Measurements from ENCODE around the gene FSCN2. TPM values are rescaled to one million over a fixed set of nuclear protein-coding genes. Genes with fewer than 3 reads are reported as not detected.

The FSCN2 gene
- total RNA-seq, 1 experiment from 2014 or later, result 0.31 TPM

GRCh38 chr17:81539571-81539900 is 11.4 kb downstream of the FSCN2 start (continued):
- TF ChIP-seq PREB (CRISPR knock-in tag; IDR thresholded peaks at IDR 0.05; ENCODE audit: borderline replicate concordance) (no peak), ATF1 (CRISPR knock-in tag; IDR thresholded peaks at IDR 0.05) (no peak), NR2C2 (CRISPR knock-in tag; IDR thresholded peaks at IDR 0.05) (no peak), PRDM15 (CRISPR knock-in tag; IDR thresholded peaks at IDR 0.05) (no peak), ZNF423 (CRISPR knock-in tag; IDR thresholded peaks at IDR 0.05) (no peak)
- TF ChIP-seq, protein P1, sequence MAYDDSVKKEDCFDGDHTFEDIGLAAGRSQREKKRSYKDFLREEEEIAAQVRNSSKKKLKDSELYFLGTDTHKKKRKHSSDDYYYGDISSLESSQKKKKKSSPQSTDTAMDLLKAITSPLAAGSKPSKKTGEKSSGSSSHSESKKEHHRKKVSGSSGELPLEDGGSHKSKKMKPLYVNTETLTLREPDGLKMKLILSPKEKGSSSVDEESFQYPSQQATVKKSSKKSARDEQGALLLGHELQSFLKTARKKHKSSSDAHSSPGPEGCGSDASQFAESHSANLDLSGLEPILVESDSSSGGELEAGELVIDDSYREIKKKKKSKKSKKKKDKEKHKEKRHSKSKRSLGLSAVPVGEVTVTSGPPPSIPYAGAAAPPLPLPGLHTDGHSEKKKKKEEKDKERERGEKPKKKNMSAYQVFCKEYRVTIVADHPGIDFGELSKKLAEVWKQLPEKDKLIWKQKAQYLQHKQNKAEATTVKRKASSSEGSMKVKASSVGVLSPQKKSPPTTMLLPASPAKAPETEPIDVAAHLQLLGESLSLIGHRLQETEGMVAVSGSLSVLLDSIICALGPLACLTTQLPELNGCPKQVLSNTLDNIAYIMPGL (CRISPR knock-in tag; IDR thresholded peaks at IDR 0.05), result no peak

DNA sequence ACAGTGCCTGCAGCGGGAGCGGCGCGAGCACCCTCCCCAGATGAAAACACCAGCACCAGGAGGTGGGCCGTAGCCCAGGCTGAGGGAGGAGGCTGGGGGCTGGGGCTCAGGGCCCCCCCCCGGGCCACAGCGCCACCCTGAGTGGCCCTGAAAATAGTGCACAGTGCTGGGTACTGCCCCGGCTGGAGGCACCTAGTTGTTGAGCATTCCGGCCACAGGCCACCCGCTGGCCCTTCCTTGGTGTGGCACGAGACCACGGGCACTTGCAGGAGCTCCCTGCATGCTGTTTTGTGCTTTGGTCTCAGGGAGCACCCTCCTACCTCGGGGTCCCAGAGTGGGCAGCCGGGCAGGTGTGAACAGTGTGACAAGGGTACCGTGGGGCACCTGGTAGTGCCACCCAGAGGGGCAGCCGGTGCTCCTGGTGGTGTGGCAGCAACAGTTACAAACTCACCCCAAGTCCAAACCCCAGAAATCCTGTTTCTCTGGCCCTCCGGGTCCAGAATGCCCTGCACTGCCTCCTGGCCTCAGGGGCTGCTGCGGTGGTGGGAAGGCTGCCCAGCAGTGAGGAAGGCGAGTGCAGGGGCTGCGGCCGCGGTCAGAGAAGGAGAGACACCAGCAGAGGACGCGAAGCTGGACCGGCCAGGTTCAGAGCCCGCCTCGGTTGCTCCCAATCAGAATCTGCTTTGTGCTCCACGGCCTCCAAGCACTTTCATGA is 11.9 kb downstream of the FSCN2 start:
- CTCF ChIA-PET, result interaction anchor here (1.0 kb wide), 1 partner anchor 12 kb away, joined by 4 read pairs; the partner anchor contains the start of gene FAAP100
- ATAC-seq, result no peak
- no peak for TF ChIP-seq MYBL2 (CRISPR knock-in tag; IDR thresholded peaks at IDR 0.05)
- TF ChIP-seq NR2C2 (CRISPR knock-in tag; IDR thresholded peaks at IDR 0.05), result no peak
- no peak for TF ChIP-seq ARID4B (CRISPR knock-in tag; IDR thresholded peaks at IDR 0.05; ENCODE audit: borderline replicate concordance)
- no peak for TF ChIP-seq SMAD3 (CRISPR knock-in tag; IDR thresholded peaks at IDR 0.05; ENCODE audit: borderline replicate concordance)
- TF ChIP-seq, protein P2, sequence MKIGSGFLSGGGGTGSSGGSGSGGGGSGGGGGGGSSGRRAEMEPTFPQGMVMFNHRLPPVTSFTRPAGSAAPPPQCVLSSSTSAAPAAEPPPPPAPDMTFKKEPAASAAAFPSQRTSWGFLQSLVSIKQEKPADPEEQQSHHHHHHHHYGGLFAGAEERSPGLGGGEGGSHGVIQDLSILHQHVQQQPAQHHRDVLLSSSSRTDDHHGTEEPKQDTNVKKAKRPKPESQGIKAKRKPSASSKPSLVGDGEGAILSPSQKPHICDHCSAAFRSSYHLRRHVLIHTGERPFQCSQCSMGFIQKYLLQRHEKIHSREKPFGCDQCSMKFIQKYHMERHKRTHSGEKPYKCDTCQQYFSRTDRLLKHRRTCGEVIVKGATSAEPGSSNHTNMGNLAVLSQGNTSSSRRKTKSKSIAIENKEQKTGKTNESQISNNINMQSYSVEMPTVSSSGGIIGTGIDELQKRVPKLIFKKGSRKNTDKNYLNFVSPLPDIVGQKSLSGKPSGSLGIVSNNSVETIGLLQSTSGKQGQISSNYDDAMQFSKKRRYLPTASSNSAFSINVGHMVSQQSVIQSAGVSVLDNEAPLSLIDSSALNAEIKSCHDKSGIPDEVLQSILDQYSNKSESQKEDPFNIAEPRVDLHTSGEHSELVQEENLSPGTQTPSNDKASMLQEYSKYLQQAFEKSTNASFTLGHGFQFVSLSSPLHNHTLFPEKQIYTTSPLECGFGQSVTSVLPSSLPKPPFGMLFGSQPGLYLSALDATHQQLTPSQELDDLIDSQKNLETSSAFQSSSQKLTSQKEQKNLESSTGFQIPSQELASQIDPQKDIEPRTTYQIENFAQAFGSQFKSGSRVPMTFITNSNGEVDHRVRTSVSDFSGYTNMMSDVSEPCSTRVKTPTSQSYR (CRISPR knock-in tag; IDR thresholded peaks at IDR 0.05), result no peak
- TF ChIP-seq, protein P3, sequence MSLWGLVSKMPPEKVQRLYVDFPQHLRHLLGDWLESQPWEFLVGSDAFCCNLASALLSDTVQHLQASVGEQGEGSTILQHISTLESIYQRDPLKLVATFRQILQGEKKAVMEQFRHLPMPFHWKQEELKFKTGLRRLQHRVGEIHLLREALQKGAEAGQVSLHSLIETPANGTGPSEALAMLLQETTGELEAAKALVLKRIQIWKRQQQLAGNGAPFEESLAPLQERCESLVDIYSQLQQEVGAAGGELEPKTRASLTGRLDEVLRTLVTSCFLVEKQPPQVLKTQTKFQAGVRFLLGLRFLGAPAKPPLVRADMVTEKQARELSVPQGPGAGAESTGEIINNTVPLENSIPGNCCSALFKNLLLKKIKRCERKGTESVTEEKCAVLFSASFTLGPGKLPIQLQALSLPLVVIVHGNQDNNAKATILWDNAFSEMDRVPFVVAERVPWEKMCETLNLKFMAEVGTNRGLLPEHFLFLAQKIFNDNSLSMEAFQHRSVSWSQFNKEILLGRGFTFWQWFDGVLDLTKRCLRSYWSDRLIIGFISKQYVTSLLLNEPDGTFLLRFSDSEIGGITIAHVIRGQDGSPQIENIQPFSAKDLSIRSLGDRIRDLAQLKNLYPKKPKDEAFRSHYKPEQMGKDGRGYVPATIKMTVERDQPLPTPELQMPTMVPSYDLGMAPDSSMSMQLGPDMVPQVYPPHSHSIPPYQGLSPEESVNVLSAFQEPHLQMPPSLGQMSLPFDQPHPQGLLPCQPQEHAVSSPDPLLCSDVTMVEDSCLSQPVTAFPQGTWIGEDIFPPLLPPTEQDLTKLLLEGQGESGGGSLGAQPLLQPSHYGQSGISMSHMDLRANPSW (CRISPR knock-in tag; conservative IDR thresholded peaks at IDR 0.05; ENCODE audit: low read depth), result no peak
- TF ChIP-seq, protein P4, sequence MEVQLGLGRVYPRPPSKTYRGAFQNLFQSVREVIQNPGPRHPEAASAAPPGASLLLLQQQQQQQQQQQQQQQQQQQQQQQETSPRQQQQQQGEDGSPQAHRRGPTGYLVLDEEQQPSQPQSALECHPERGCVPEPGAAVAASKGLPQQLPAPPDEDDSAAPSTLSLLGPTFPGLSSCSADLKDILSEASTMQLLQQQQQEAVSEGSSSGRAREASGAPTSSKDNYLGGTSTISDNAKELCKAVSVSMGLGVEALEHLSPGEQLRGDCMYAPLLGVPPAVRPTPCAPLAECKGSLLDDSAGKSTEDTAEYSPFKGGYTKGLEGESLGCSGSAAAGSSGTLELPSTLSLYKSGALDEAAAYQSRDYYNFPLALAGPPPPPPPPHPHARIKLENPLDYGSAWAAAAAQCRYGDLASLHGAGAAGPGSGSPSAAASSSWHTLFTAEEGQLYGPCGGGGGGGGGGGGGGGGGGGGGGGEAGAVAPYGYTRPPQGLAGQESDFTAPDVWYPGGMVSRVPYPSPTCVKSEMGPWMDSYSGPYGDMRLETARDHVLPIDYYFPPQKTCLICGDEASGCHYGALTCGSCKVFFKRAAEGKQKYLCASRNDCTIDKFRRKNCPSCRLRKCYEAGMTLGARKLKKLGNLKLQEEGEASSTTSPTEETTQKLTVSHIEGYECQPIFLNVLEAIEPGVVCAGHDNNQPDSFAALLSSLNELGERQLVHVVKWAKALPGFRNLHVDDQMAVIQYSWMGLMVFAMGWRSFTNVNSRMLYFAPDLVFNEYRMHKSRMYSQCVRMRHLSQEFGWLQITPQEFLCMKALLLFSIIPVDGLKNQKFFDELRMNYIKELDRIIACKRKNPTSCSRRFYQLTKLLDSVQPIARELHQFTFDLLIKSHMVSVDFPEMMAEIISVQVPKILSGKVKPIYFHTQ (CRISPR knock-in tag; IDR thresholded peaks at IDR 0.05), result no peak

More for the DNA sequence above, 11.9 kb downstream of the FSCN2 start:
- POLR2A ChIA-PET, result no interaction called here
- Mint-ChIP-seq H3K4me1 (no peaks in the 10 kb centered on the region), H3K9me3 (no peaks in the 10 kb centered on the region), H3K36me3 (0 out of 2 replicates have a peak, but pooled peaks cover under 1% of the 10 kb centered on the region), H3K27ac (no peak overlapping the region), H3K27me3 (ENCODE audit: low read depth) (peaks cover 13% of the 10 kb centered on the region), H3K4me3 (no peak overlapping the region)
- DNase-seq (ENCODE audit: low spot score), result no peak
